NCI-H446 treated with DMSO at 0.1 percent for 48 hours (cell line): Measurements from ENCODE around the gene MYO9B.

ENCODE experiments used
- DNase-seq: peaks from one replicate; lab custom pipeline; 2025; lab: John Stamatoyannopoulos, UW

The MYO9B gene

DNA sequence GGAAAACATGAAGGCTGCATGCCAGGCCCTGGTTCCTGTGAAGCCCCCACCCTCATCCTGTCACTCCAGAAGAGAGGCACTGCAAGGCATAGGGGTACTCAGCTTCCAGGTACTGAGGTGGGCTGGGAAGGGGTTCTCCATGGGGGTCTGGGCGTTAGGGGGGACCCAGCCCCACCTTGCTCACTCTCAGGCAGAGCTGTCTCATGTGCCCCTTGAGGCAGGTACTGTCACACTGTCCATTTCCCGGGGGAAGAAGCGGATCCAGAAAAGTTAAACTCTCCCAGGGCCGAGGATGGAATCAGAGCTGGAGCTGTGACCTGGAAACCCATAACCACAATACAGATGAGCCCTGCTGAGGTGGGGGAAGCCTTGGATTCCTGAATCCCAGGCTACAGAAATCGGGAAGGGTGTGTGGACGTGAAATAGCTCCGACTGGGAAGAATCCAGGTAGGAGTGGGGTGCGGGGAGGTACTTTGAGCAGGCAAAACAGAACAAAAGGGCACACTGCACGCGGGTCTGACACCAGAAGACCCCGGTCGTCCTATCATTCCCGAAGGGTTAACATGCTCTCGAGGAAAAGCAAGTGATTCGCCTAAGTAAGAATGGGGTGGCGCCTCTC lies 139.0 kb downstream of the MYO9B start:
- no peak for DNase-seq

DNA sequence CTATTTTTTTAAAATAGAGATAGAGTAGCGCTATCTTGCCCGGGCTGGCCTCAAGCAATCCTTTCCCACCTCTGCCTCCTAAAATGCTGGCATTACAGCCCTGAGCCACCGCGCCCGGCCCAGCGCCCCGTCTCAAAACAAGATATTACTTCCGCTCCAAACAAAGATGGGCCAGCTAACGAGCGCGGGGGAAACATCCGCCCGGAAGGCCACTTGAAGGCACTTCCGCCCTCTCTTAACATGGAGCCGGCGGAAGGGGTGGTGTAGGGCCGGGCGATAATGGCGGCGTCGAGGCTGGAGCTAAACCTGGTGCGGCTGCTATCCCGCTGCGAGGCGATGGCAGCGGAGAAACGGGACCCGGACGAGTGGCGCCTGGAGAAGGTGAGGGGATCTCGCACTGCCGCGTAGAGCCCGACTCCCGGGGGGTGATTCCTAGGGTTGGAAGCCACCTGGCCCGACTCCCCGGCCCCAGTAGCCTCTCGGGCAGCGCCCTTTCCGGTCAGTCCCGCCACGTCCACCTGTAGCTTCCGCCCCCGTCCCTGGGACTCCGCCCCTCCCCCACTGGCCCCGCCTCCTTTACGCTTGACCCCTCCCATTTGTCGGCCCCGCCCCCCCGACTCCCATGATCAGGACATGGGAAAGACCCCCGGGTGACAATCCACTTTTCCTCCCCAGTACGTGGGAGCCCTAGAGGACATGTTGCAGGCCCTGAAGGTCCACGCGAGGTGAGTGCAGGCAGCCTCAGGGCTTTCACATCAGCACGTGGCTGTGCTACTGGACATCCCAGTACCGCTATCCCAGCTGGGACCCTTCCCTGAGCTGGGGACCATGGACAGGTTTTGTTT lies 139.8 kb downstream of the MYO9B start, which contains the start of gene USE1:
Gene USE1, plus strand, starts transcription at position 231 of the 845 bp plus-strand sequence. Its CDS starts 49 bp downstream, at position 280.
- DNase-seq, result peak; percentile 87

DNA sequence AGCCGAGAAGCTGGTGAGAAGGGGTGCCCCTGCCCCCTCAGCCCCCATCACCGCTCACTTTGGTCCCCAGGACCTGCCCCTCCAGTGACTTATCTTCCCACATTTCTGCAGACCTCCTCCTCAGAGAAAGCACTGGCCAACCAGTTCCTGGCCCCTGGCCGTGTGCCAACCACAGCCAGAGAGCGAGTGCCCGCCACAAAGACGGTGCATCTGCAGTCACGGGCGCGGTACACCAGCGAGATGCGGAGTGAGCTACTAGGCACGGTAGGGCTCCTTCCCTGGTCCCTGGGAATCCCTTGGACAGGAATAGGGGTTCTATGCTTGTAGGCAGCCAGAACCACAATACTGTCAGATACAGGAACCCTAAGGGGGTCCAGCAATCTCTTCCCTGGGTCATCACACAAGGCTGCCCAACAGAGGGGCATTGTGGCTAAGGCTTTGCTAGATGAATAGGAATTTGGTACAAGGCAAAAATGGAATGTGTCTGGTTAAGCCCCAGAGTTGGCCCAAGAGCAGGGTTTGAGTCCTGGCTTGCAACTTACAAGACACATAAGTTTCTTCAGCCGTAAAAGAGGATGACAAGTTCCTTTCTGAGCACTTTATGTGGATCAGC lies 140.6 kb downstream of the MYO9B start:
- no peak for DNase-seq

- DNase-seq, result no peak
Measured at GRCh38 chr19:17219286-17219685, 143.7 kb downstream of the MYO9B start.

DNA sequence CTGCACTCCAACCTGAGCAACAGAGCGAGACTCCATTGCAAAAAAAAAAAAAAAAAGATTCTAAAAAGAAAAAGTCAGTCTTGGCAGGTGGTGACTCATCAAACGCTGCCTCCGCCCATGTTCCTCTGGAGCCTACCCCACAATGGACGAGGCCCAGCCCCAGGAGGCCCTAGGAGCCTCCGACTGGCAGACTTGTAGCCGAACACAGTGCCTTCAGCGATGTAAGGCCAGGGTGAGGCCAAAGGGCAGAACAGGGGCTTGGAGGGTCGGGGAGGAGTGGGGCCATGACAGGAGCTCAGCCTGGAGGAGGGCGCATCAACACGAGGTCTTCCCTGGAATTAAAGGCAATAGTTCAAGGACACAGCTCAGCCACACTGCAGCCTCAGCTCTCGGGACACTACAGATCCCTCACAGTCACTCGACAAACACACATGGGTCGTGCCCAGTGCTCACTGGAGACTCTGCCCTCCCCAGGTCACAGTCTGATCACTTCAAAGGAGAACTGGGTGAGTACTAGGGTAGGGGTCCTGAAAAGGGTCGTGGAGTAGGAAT lies 144.7 kb downstream of the MYO9B start:
- no peak for DNase-seq

DNA sequence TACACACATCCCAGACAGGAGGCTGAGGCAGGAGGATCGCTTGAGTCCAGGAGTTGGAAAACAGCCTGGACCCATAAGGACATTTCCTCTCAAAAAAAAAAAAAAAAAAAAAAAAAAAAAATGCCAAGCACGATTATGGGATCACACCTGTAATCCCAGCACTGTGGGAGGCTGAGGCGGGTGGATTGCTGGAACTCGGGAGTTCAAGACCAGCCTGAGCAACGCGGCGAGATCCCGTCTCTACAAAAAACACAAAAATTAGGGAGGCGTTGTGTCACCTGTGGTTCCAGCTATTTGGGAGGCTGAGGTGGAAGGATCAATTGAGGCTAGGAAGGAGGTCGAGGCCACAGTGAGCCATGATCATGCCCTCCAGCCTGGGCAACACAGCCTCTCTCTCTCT lies 149.5 kb downstream of the MYO9B start:
- DNase-seq, result no peak

DNA sequence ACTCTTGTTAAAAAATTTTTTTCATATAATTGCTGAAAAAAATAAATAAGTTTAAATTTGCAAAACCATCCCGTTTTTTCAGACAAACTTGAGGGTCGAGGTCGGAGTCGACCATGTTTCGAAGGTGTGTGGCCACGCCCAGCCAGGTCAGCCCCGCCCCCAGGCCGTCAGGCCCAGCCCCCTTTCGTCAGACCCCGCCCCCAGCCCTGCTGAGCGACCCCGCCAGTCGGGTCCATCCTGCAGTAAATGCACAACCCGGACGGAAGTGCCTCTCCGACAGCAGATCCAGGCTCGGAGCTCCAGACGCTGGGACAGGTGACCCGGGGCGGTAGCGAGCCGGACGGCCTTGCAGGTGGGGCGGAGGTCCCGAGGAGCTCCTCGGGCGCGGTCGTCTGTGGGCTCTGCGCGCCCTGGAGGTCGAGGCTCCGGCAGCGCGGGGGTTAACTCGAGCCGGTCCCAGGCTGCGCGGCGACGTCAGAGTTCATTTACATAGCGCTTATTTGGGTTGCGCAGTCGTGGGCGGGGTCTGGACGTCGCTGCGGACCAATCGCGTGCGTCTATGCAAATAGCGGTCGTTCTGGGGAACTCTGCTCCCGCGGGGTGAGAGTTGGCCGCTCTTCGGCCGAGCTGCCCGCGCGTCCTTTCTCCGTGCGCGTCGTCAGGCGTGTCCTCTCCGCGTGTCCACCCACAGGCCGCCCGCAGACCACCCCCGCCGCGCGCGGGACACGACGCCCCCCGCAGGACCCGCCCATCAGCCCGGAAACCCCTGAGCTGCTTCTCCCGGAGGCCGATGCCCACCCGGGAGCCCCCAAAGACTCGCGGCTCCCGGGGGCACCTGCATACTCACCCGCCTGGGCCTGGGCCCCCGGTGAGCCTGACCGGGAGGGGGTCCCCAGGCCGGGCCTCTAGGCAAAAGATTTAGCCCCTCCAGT lies 150.7 kb downstream of the MYO9B start, which contains the start of gene OCEL1:
Gene OCEL1, plus strand, starts transcription at position 225 of the 932 bp plus-strand sequence. Its CDS starts 22 bp downstream, at position 247.
- peak; percentile 96 for DNase-seq

DNA sequence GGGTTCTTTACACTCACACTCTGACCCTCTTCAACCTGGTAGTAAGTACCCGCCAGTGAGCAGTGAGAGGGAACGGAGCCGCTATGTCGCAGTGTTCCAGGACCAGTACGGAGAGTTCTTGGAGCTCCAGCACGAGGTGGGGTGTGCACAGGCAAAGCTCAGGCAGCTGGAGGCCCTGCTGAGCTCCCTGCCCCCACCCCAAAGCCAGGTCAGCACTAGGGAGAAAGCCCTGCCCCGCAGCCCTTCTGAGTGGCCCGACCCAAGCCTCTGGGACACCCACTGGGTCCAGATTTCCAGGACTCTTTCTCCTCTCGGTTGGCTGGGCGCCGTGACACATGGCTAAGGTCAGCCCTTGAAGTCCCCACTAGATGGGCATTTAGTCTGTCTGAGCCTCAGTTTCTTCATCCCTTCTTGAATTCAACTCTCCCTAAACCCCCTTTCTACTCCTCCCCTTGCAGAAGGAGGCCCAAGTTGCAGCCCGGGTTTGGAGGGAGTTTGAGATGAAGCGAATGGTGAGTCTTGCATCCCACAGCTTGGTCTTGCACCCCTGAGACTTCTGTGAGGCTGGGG lies 152.3 kb downstream of the MYO9B start:
- DNase-seq, result no peak

- DNase-seq, result no peak
Measured at GRCh38 chr19:17229890-17230289, 154.3 kb downstream of the MYO9B start.

- DNase-seq, result no peak
Measured at GRCh38 chr19:17232258-17232657, 156.7 kb downstream of the MYO9B start.

DNA sequence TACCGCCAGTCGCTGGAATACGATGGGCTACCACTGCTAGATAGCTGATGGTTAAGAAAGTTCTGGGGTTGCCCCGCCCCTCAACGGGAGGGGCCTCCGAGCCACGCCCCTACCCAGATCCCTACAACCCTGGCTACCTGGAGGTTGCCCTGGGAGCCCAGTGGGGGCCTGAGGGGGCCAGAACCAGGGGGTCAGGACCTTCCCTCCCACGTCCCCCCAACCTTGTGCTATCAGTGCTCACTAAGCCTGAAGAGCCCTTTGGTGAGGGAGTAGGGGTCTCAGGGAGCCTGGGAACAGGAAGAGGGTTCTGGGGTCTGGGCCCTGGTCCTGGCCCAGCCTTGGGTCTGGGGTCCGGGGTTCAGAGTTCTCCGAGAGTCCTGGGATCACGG lies 159.3 kb downstream of the MYO9B start:
- DNase-seq, result no peak

GRCh38 chr19:17235300-17235970 lies 159.9 kb downstream of the MYO9B start:
- DNase-seq, result peak; percentile 35

- DNase-seq, result no peak
Measured at GRCh38 chr19:17235971-17236777, 160.6 kb downstream of the MYO9B start.

GRCh38 chr19:17236811-17237543 lies 161.4 kb downstream of the MYO9B start:
- DNase-seq, result no peak

- no peak for DNase-seq
Measured at GRCh38 chr19:17237747-17238706, 162.4 kb downstream of the MYO9B start.

DNA sequence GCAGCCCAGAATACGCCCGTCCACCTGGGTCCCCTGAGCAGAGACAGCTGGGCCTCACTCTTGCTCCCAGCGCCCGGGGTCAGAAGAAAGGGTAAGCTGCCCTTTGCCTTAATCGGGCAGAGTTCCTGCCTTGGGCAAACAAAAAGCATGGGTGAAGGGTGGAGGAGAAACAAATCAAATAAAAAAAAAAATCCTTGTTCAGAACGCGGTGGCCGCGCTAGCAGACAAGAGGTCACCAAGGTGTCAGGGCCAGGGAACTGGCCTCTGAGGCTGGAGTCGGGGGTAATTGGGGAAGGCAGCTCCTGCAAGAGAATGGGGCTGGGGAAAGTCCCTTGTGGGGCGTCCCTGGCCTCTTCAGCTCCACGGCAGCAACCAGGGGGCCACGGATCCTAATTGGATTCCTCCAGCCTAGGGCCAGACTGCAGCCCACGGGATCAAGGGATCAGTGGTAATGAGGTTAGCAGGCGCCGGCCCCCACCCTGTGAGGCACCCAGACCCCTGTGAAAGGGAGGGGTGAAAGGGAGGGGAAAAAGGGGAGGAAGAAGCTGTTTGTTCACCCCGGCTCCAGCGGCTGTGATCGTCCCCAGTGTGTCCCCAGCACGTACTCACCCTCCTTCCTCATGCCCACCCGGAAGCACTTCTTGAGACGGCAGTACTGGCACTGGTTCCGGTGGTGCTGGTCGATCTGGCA lies 164.6 kb downstream of the MYO9B start:
- DNase-seq, result no peak

DNA sequence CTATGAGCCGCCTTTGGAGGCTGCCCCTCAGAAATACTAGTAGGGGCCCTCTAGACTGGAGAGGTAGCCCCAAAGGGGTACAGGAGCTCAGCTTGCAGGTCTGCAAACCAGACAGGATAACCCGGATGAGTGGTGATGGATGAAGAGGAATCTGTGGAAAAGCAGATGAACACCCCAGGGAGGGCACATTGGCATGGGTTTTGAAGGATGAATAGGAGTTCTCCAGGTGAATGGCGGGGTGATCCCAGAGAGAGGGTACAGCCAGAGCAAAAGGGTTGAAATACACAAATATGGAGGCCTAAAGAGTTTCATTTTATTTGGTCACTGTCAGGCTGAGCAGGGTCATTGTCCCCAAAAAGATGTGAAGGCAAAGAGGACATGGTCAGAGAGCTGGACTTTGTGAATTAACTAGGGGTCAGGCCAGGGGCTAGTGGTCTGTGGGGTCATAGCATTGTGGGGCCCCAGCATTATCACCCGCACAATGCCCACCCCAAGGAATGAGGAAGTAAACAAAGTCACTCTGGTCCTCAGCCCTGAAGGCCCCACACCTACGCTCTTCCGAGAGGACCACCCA lies 165.3 kb downstream of the MYO9B start:
- DNase-seq, result no peak
